Muscle of arm (tissue), 12 donors: Measurements from ENCODE around the gene DUSP10. TPM values are rescaled to one million over a fixed set of nuclear protein-coding genes. Genes with fewer than 3 reads are reported as not detected.

Experiments used
- DNase-seq: peaks from one replicate; pipeline ENCODE4 v3.0.0-alpha.2; 2013
- polyA plus RNA-seq, 12 donors: library from polyadenylated mRNA; unstranded; fragments of 120-200 nt; gene quantifications; one replicate each; pipeline ENCODE4 v1.2.1, GENCODE V29; 2013; ENCODE audit not compliant: insufficient read length in 12 of 12

Gene DUSP10
- polyA plus RNA-seq, 12 donors: 9.0 to 208 (median 25.3) TPM

- DNase-seq: no peak
These were observed 45.0 kb downstream of the DUSP10 start for GRCh38 chr1:221696718-221697461.

- DNase-seq: no peak
These were observed 45.9 kb downstream of the DUSP10 start for GRCh38 chr1:221696027-221696426.

GRCh38 chr1:221695301-221695700 is 46.6 kb downstream of the DUSP10 start:
- no peak for DNase-seq

GRCh38 chr1:221694109-221694508 is 47.8 kb downstream of the DUSP10 start:
- DNase-seq: no peak

- DNase-seq: no peak
These were observed 48.8 kb downstream of the DUSP10 start for GRCh38 chr1:221693087-221693486.

- DNase-seq: no peak
These were observed 49.2 kb downstream of the DUSP10 start for GRCh38 chr1:221692643-221693042.

GRCh38 chr1:221691261-221691660 is 50.6 kb downstream of the DUSP10 start:
- DNase-seq: no peak

- no peak for DNase-seq
These were observed 51.0 kb downstream of the DUSP10 start for GRCh38 chr1:221690858-221691257.

- DNase-seq: no peak
These were observed 52.8 kb downstream of the DUSP10 start for GRCh38 chr1:221689138-221689537.

- DNase-seq: no peak
These were observed 53.4 kb downstream of the DUSP10 start for GRCh38 chr1:221688488-221688843.

- DNase-seq: no peak
These were observed 53.9 kb downstream of the DUSP10 start for GRCh38 chr1:221687836-221688487.

- DNase-seq: no peak
These were observed 58.2 kb downstream of the DUSP10 start for GRCh38 chr1:221683681-221684080.

- DNase-seq: no peak
These were observed 61.8 kb downstream of the DUSP10 start for GRCh38 chr1:221680085-221680484.

GRCh38 chr1:221678014-221678413 is 63.9 kb downstream of the DUSP10 start:
- no peak for DNase-seq

GRCh38 chr1:221675880-221676800 is 65.7 kb downstream of the DUSP10 start:
- no peak for DNase-seq

- no peak for DNase-seq
These were observed 68.9 kb downstream of the DUSP10 start for GRCh38 chr1:221672965-221673364.

GRCh38 chr1:221672239-221672645 is 69.6 kb downstream of the DUSP10 start:
- no peak for DNase-seq

GRCh38 chr1:221670081-221670480 is 71.8 kb downstream of the DUSP10 start:
- no peak for DNase-seq

- DNase-seq: no peak
These were observed 72.4 kb downstream of the DUSP10 start for GRCh38 chr1:221669441-221669840.

GRCh38 chr1:221667504-221667903 is 74.4 kb downstream of the DUSP10 start:
- DNase-seq: no peak

GRCh38 chr1:221664253-221664652 is 77.6 kb downstream of the DUSP10 start:
- DNase-seq: no peak

GRCh38 chr1:221663321-221663720 is 78.6 kb downstream of the DUSP10 start:
- DNase-seq: no peak
